Stimulated activated CD8-positive, alpha-beta memory T cell treated with anti-CD3 and anti-CD28 coated beads, Interleukin-4, amount 100 ng/mL, for 4 hours (primary cell): Measurements from ENCODE around the gene MACROD2.
"Not testable (repeated sequence)": the region's sequence is repeated elsewhere in the genome, so short reads cannot be mapped to it uniquely, and the experiment has no call there.

ENCODE experiments used
- DNase-seq, 2 donors: peaks; one replicate each; pipeline ENCODE4 v3.0.0-alpha.2; 2020; ENCODE audit warnings: low read depth in 2 of 2, low spot score in 1 of 2

MACROD2 gene

DNA sequence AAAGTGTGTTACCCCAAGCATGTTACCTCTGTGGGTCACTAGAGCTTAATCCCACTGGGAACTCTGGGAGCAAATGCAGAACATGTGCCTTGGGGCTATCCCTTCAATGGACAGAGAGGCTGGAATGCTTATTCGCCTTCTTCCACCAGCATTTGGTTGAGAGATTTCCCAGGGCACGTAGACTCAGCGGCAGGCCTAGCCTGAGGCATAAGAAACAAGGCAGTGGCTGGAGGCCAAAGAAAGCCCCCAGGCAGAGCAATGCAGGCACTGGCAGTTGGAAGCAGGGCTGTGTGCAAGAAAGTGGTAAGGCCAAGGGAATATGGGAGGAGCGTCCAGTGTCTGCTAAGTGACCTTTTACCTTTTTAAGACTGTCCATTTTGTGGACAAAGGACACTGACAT is 456.1 kb downstream of the MACROD2 start:
- no peak for DNase-seq

DNA sequence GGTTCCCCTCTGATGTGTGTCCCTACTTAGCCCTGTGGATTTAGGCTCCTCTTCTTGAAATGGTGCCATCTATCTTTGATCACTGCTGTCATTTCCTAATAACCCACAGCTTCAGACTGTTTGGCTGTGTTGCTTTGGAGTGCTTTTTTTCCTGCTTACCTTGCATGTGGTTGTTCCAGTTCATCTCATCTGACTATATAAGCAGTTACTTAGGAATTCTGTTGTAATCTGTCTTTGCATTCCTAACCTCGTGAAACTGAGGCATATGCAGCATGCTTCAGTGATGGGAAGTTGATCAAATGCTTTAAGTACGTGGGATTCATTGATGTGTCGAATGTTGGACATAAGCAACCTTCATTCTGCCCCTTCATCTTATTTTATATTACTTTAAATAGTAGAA is 457.9 kb downstream of the MACROD2 start:
- DNase-seq: no peak

DNA sequence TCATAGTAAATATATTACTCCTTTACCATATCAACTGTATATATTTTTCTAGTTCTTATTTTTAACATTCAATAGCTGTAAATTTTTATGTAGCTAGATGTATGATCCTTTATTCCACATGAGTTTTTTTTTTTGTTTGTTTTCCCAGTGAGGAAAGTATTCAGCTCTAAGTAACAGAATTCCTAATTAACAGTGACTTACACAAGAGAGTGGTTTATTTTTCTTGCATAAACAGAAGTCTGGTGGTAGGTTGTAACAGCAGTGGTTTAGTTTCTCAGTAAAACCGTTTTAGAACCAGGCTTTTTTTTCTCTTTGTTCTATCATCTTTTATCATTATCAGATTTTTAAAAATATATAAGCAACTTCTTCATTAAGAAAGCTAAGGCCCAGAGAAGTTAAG is 459.0 kb downstream of the MACROD2 start:
- no peak for DNase-seq

DNA sequence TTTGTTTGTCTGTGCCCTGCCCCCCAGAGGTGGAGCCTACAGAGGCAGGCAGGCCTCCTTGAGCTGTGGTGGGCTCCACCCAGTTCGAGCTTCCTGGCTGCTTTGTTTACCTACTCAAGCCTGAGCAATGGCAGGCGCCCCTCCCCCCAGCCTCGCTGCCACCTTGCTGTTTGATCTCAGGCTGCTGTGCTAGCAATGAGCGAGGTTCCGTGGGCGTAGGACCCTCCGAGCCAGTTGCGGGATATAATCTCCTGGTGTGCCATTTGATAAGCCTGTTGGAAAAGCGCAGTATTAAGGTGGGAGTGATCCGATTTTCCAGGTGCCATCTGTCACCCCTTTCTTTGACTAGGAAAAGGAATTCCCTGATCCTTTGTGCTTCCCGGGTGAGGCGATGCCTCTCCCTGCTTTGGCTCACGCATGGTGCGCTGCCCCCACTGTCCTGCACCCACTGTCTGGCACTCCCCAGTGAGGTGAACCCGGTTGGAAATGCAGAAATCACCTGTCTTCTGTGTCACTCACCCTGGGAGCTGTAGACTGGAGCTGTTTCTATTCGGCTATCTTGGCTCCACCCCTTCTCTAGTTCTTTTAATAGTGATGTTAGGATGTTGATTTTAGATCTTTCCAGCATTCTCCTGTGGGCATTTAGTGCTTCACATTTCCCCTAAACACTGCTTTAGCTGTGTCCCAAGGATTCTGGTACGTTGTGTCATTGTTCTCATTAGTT is 471.9 kb downstream of the MACROD2 start:
- not testable (repeated sequence) for DNase-seq

DNA sequence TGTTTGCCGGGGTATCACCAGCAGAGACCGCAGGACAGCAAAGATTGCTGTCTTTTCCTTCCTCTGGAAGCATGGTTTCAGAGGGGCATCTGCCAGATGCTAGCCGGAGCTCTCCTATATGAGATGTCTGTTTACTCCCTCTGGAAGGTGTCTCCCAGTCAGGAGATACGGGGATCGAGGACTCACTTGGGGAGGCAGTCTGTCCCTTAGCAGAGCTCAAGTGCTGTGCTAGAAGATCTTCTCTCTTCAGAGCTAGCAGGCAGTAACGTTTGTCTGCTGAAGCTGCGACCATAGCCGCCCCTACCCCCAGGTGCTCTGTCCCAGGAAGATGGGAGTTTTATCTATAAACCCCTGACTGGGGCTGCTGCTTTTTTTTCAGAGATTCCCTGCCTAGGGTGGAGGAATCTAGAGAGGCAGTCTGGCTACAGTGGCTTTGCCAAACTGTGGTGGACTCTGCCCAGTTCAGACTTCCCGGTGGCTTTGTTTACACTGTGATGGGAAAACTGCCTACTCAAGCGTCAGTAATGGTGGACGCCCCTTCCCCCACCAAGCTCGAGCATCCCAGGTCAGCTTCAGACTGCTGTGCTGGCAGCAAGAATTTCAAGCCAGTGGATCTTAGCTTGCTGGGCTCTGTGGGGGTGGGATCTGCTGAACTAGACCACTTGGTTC is 475.0 kb downstream of the MACROD2 start:
- DNase-seq: no peak

DNA sequence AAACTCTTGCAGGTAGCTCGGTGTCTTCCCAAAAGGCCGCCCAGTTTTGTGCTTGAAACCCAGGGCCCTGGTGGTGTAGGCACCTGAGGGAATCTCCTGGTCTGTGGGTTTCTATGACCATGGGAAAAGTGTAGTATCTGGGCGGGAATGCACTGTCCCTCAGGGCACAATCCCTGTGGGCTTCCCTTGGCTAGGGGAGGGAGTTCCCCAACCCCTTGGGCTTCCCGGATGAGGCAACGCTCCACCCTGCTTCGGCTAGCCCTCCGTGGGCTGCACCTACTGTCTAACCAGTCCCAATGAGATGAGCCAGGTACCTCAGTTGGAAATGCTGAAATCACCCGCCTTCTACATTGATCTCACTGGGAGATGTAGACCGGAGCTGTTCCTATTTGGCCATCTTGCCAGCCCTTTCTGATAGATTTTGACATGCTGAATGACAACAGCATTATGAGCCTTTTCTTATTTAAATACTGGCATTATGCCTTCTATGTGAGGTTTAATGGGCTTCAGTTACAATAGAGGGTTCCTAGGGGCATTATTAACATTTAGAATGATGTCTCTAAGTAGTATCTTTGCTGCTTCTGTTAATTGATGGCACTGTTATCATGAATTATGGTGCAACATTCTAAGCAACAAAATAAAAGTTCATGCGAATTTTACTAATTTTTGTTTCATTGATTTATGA is 475.8 kb downstream of the MACROD2 start:
- no peak for DNase-seq

DNA sequence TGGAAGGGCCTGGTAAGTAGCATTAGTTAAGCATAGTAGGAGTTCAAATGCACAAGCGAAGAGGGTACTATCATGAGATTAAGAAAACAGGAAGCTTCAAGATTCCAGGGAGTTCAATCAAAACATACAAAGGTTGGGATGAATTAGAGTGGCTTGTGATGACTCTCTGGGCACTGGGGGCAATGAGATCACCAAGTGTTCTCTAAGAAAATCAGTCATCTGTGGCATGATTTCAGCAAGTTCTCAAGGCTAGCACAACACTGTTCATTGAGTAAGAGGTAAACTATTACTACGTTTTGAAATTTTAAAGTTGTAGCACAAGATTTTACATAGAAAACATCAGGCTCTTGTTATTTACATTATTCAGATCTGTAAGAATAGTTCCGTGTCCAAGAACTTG is 481.8 kb downstream of the MACROD2 start:
- no peak for DNase-seq

DNA sequence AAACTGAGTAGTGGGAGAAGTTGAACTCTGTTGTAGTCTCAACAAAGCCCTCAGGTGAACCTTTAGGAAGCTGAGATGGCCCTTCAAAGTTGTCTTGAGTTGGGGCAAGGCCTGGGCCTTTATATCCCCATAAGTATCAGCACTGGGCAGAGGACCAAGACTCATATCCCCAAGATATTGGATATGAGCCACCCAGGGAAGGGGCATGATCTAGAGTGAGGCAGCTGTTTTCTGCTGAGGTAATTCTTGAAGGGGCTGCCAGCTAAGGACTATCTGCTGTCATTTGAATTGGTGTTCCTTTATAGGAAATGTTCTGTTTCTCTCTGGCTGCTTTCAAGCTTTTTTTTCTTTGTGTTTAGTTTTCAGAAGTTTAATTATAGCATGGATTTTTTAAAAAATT is 482.8 kb downstream of the MACROD2 start:
- no peak for DNase-seq

DNA sequence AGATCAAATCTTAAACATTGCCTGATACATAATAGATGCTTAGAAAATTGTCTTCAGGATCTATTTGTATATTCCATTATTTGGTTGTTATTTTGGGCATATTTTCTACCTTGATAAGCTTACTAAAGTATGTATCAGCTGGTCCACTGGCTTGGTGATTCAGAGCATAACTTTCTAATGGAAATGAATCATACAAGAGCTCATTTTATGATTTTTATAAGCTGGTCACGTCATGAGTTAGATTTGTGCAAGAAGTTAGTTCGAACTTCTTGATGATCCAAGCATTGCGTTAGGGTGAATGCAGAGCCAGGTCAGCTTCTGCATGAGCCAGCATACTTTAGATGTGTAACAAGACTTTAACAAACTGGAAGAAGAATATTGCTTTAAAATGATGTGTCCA is 486.5 kb downstream of the MACROD2 start:
- no peak for DNase-seq

DNA sequence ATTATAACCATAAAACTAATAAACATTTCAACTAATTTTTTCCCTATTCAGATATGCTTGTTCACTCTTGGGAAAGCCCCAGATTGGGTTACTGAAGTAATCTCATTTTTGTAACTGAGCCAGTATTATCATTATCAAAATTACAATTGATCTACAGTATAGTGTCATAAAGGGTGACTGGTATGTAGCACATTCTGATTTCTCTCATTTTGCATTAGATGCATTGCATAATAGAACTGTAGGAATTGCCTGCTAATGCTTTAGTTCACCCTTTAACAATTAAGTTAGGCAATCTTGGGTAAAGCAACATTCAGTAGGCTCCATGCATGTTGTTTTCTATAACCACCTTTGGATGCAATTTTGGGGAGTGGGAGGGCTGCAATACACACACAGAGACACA is 492.9 kb downstream of the MACROD2 start:
- DNase-seq: no peak

DNA sequence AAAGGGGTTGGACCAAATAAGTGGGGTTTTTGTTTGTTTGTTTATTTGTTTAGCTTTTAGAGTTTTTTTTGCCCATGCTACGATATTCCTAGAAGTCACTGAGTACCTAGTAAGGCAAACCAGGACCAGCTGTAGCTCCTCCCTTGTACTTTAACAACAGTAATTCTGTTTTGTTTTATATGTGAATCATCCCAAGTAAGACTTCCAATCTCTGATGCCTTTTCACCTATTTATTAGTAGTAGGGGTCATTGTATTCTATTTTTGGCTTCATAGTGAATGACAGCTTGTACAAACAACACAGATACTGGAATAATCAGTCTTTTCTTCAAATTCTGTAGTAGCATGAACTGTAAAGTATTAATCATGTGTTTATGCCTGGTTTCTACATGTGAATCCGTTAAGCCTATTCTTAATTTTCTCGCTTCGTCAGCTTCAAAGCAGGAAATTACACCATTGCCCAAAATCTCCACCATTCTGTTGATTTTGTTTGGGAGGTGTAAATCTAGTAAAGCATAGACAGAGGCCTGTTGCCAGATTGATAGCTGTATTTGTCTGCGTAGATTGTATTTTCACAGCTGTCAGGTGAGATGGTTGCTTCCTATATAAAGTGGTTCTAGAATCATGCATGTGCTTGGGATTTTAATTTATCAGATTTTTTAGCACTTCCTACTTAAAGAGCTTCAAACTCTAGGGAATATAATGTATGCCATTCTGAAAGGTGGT is 493.6 kb downstream of the MACROD2 start:
- no peak for DNase-seq

DNA sequence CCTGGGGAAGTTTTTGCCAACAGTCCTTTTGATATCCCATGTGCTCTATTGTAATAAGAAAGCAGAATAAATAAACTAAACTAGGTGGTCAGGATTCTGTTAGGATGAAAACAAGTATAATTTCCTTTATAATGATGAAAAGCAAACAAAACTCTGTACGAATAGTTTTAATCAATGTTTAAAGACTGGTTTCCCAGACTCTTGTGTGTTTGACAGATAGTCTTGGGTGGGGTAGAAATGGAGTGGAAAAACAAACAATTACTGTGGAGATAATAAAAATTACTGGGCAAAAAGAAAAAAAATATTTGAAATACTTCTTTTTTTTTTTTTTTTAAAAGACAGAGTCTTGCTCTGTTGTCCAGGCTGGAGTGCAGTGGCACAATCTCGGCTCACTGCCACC is 494.2 kb downstream of the MACROD2 start:
- no peak for DNase-seq

DNA sequence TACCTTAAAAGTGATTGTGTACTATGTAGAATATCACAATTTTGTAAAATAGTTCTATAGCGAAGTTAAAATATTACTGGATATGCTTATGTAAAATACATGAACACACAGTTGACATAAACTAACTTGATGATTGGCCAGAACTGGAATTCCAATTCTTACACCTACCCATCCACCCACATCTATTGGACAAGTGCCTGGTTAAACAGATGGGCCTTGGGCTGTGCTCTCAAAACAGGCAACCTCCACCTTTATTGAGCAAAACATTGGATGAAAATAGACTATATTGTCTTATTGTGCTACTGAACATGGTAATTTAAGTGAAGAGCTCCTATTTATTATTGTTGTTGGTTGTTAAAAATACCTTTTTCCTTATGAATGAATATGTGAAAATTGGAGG is 496.1 kb downstream of the MACROD2 start:
- DNase-seq: no peak

DNA sequence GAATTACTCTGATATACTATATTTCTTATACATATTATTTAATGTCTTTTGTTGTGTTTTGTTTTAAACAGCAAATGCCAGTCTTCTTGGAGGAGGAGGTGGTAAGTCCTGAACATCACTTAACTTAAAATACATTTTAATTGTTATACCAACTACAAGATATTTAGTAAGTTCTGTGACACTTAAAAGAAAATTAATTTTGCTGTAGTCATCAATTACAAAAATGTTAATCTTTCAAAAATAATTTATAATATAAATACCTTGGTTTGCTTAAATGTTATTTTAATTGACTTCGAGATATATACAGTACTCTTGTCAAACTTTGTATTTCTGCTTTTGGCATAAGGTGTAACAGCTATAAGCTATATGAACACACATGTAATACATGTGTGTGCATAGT is 498.1 kb downstream of the MACROD2 start:
- DNase-seq: no peak

DNA sequence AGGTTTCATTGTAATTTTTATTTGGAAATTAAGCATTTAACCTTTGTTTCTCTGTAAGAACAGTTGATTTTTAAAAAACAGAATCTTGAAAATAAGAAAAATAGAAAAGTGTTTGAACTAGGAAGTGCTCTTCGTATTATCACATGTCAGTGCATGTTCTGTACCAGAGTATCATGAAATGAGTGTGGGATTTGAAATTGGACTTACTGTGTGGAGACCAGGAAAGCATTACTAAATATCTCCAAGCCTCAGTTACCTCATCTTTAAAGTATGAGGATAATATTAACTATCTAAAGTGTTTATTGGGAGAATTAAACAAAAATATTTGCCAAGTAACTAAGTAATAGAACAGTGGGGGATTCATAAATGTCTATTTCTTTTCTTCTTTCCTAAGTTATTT is 499.0 kb downstream of the MACROD2 start:
- DNase-seq: no peak

DNA sequence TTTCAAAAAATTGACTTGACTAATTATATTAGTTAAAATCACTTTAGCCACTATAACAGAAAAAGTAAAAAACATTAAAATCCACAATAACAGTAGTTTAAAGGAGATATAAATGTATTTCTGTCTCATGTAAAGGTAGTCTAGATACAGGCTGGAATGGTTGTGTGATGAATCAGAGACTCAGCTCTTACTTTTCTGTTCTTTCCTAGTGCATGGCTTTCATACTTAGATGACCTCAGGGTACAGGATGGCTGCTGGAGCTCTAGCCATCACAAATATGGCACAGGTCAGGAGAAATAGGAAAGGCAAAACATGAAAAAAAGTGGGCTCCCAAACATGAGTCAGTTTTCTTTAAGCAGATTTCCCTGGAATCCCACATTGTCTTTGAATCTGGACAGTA is 499.8 kb downstream of the MACROD2 start:
- no peak for DNase-seq

DNA sequence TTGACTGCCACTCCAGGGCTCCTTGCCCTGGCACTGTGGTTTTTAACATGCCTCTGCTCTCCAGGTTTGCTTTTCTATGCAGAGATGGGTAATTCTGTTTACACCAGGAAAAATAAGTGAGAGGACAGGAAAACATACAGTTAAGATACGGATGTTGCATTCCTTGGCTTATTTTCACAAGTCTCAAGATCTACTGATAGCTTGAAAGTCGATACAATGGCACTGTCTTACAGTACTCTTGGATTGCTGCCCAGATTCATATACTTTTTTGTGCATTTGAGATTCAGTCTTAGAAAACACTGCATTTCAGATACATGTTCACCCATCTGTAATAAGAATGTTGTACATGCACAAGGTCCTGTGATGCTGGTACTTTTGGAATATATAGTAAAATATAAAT is 501.7 kb downstream of the MACROD2 start:
- DNase-seq: no peak

DNA sequence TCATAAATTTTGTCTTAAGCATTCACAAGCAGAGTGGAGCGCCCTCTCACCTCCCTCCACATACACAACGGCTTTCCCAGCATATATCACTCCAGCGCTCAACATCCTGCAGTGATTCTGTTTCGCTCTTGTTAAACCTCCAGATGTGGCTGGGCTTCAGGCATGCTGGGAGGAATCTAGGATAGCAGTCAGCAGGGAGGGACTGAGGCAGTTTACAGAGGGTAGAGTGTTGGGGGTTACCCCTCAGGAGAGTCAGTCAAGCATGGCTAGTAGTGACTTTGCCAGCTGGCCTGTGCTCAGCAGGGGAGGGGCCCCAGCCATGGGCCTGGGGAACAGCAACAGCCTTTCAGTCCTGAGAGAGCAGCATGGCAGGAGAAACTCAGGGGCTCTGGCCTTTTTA is 503.5 kb downstream of the MACROD2 start:
- no peak for DNase-seq

DNA sequence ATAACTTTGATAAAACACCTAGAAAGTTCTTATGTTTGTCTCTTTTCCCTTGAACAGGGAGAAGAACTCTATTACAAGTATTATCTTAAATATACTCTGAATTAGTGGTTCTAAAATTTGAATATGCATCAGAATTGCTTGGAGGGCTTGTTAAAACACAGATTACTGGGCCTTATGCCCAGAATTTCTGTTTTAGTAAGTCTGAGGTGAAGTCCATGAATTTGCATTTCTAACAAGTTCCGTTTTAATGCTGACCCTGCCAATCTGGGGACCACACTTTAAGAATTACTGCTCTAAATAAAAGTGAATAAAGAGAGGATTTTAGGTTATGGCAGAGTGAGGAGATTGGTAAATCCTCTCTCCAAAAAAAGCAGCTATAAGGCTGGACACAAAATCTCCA is 510.2 kb downstream of the MACROD2 start:
- DNase-seq: no peak

DNA sequence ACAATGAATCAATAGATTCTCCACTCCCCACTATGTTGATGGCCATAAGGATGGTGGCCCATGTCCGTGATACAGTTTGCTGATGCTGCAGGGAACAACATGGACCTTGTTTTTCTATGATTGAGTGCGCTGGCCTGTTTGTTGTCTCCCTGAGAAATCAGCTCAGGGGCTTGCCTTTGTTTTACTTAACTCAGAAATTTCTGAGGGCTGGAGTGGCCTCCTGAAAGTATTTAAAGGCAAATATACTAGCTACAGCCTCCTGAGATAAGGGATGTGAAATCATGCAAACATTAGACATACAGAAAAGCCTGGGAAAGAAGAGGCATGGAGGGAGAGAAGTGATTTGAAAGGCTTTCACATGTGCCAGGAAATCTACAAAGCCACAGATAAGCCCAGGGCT is 512.4 kb downstream of the MACROD2 start:
- DNase-seq: no peak

DNA sequence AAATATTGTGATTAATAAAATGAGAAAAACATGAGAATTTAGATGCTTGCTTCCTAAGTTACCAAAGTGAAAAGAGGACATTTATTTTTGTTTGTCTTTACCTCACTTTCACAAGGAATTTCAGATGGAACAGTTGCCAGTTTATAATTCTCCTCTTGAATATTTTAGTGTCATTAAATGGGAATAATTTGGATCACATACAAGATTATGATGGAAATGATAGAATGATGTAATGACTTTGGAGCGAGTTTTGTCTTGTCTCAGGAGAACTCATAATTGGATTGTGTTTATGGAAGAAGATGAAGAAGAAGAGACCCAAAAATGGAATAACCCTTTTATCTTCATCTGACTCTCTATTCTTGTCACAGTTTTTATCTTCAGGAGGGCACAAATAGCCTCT is 515.0 kb downstream of the MACROD2 start:
- no peak for DNase-seq

DNA sequence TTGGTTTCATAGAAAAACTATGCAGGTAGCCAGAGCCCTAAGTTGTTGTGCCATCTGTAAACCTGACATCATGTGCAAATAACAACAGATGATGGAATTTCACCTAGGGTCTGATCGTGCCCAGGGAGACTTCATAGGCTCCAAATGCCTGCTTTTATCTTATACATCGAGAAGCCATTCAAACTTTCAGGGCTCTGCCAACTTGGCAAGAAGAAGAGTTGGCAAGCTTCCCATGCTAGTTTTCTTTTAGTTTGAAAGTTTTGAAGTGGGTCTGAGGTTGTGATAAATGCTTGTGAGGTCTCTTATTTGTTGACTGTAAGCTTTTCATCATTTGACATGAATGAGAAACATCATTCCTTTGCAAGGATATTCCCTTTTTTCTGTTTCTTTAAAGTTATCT is 517.5 kb downstream of the MACROD2 start:
- no peak for DNase-seq
